Panc1 (cell line): ENCODE data around the gene BAZ2B. TPM values are rescaled to one million over a fixed set of nuclear protein-coding genes. Genes with fewer than 3 reads are reported as not detected.
A peak's percentile ranks its signal among the peaks of the same experiment; 100 is the strongest.

Source experiments
- ATAC-seq: fragments of 200-7000 bp; cut with Tn5 transposase; 2 replicates; pipeline ENCODE4 v1.9.1; 2020; ENCODE audit warnings: mild to moderate bottlenecking, moderate library complexity
- BruUV-seq: library from RNA; stranded (reverse); fragments of 400-500 nt; replicated peaks from 2 replicates; lab custom pipeline; 2021; lab: Mats Ljungman, UMichigan
- CTCF ChIA-PET: fragments of 300-600 bp; sonication (Branson Sonifier 250); formaldehyde crosslinking; loops from one replicate; lab custom pipeline; 2022; ENCODE audit warnings: antibody characterized with exemption; lab: Charles Lee
- POLR2A ChIA-PET: fragments of 300-600 bp; sonication (Branson Sonifier 250); formaldehyde crosslinking; loops from one replicate; lab custom pipeline; 2022; ENCODE audit warnings: antibody characterized with exemption; lab: Charles Lee
- DNase-seq: peaks from one replicate; pipeline ENCODE4 v3.0.0-alpha.2; 2010; ENCODE audit warnings: low read depth, low spot score
- H3K27ac ChIP-seq: 2 replicates; pipeline ENCODE4 v1.5.1; 2011; ENCODE audit warnings: mild to moderate bottlenecking, low read length, inconsistent platforms
- H3K27me3 ChIP-seq: fragments of 200-500 bp; sonication (Bioruptor generic); 2 replicates; pipeline ENCODE4 v1.6.0; 2014; ENCODE audit warnings: low read length, inconsistent platforms; ENCODE audit not compliant: control insufficient read depth, insufficient read depth
- H3K36me3 ChIP-seq: fragments of 200-500 bp; sonication (Bioruptor generic); 2 replicates; pipeline ENCODE4 v1.5.1; 2014; ENCODE audit warnings: inconsistent platforms, mild to moderate bottlenecking, low read length, moderate library complexity; ENCODE audit not compliant: control insufficient read depth, insufficient read depth
- H3K4me1 ChIP-seq: 2 replicates; pipeline ENCODE4 v1.5.1; 2011; ENCODE audit warnings: inconsistent platforms, mild to moderate bottlenecking, low read length, moderate library complexity; ENCODE audit not compliant: control insufficient read depth, insufficient read depth
- H3K4me3 ChIP-seq, 2 experiments: 2 replicates each; pipeline ENCODE4 v1.5.1; 2011 to 2012; ENCODE audit warnings: low read depth in 2 of 2, low read length in 2 of 2, mild to moderate bottlenecking in 2 of 2, inconsistent platforms in 1 of 2, moderate library complexity in 1 of 2
- H3K9me3 ChIP-seq: fragments of 200-500 bp; sonication (Bioruptor generic); 2 replicates; pipeline ENCODE4 v1.5.1; 2014; ENCODE audit warnings: low read depth, mild to moderate bottlenecking, inconsistent platforms, low read length, moderate library complexity; ENCODE audit not compliant: control insufficient read depth, insufficient read depth
- POLR2AphosphoS5 ChIP-seq: IDR thresholded peaks from 2 replicates; pipeline ENCODE4 v1.6.1; 2012; ENCODE audit warnings: mild to moderate bottlenecking, low read depth, low read length, moderate library complexity
- SIN3A ChIP-seq: IDR thresholded peaks from 2 replicates; pipeline ENCODE4 v1.6.1; 2012; ENCODE audit warnings: low read depth, mild to moderate bottlenecking, low read length, moderate library complexity, borderline replicate concordance; ENCODE audit not compliant: insufficient read depth
- TCF7L2 ChIP-seq: IDR thresholded peaks from 2 replicates; pipeline ENCODE4 v1.6.1; 2011; ENCODE audit warnings: mild to moderate bottlenecking, low read depth, low read length, inconsistent platforms
- in situ Hi-C: cut with HindIII; loops from 2 replicates; pipeline ENCODE4 v1.10.0; 2016; ENCODE audit warnings: low sequenced_read_pairs, low pct_unique_long_range_greater_than_20kb
- intact Hi-C: fragments of 100-400 bp; cut with micrococcal nuclease; formaldehyde crosslinking; loops from one replicate; pipeline ENCODE4 v1.10.0; 2022; ENCODE audit not compliant: unreplicated experiment
- total RNA-seq: library from RNA; stranded (reverse); gene quantifications from one replicate; pipeline ENCODE4 v1.2.1, GENCODE V29; 2021; ENCODE audit not compliant: unreplicated experiment
- TF ChIP-seq, protein P1 (sequence below), 2 experiments: IDR thresholded peaks; 2 replicates each; pipeline ENCODE4 v1.6.1; 2011 to 2012; ENCODE audit warnings: low read depth in 2 of 2, control low read depth in 1 of 2, low read length in 1 of 2, mild to moderate bottlenecking in 1 of 2, moderate library complexity in 1 of 2; ENCODE audit not compliant: insufficient read depth in 1 of 2
- TF ChIP-seq, protein P2 (sequence below): fragments of 450-650 bp; IDR thresholded peaks from 2 replicates; pipeline ENCODE4 v1.5.1; 2017; ENCODE audit warnings: mild to moderate bottlenecking

The BAZ2B gene
- total RNA-seq, 1 experiment from 2014 or later: 38.6 TPM

GRCh38 chr2:159553727-159554126 lies 62.6 kb downstream of the BAZ2B start:
- intact Hi-C loops (no loop called here), in situ Hi-C loops (no loop called here)
- no peak for DNase-seq
- Histone ChIP-seq H3K4me3 (no peak overlapping the region), H3K27me3 (no peaks in the 10 kb centered on the region), H3K4me1 (no peaks in the 10 kb centered on the region), H3K9me3 (no peaks in the 10 kb centered on the region), H3K27ac (no peak overlapping the region), H3K36me3 (no peaks in the 10 kb centered on the region; the same call in 1 of the 2 replicates)
- TF ChIP-seq, protein P1, sequence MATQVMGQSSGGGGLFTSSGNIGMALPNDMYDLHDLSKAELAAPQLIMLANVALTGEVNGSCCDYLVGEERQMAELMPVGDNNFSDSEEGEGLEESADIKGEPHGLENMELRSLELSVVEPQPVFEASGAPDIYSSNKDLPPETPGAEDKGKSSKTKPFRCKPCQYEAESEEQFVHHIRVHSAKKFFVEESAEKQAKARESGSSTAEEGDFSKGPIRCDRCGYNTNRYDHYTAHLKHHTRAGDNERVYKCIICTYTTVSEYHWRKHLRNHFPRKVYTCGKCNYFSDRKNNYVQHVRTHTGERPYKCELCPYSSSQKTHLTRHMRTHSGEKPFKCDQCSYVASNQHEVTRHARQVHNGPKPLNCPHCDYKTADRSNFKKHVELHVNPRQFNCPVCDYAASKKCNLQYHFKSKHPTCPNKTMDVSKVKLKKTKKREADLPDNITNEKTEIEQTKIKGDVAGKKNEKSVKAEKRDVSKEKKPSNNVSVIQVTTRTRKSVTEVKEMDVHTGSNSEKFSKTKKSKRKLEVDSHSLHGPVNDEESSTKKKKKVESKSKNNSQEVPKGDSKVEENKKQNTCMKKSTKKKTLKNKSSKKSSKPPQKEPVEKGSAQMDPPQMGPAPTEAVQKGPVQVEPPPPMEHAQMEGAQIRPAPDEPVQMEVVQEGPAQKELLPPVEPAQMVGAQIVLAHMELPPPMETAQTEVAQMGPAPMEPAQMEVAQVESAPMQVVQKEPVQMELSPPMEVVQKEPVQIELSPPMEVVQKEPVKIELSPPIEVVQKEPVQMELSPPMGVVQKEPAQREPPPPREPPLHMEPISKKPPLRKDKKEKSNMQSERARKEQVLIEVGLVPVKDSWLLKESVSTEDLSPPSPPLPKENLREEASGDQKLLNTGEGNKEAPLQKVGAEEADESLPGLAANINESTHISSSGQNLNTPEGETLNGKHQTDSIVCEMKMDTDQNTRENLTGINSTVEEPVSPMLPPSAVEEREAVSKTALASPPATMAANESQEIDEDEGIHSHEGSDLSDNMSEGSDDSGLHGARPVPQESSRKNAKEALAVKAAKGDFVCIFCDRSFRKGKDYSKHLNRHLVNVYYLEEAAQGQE (IDR thresholded peaks at IDR 0.05; ENCODE audit: insufficient read depth in 1 of 2, low read depth in 2 of 2, low read length in 1 of 2): no peak
- TF ChIP-seq, protein P2, sequence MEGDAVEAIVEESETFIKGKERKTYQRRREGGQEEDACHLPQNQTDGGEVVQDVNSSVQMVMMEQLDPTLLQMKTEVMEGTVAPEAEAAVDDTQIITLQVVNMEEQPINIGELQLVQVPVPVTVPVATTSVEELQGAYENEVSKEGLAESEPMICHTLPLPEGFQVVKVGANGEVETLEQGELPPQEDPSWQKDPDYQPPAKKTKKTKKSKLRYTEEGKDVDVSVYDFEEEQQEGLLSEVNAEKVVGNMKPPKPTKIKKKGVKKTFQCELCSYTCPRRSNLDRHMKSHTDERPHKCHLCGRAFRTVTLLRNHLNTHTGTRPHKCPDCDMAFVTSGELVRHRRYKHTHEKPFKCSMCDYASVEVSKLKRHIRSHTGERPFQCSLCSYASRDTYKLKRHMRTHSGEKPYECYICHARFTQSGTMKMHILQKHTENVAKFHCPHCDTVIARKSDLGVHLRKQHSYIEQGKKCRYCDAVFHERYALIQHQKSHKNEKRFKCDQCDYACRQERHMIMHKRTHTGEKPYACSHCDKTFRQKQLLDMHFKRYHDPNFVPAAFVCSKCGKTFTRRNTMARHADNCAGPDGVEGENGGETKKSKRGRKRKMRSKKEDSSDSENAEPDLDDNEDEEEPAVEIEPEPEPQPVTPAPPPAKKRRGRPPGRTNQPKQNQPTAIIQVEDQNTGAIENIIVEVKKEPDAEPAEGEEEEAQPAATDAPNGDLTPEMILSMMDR: no peak
- no peak for TF ChIP-seq SIN3A
- no peak for TF ChIP-seq TCF7L2
- TF ChIP-seq POLR2AphosphoS5: no peak
- ATAC-seq: no peak
- CTCF ChIA-PET: no interaction called here
- TSS peak; percentile 49 for BruUV-seq
- POLR2A ChIA-PET: no interaction called here

- no peaks in the 10 kb centered on the region; the same call in 1 of the 2 replicates for H3K4me1 ChIP-seq
- no peaks in the 10 kb centered on the region for H3K27me3 ChIP-seq
- ATAC-seq: no peak
- no peak for DNase-seq
- no peaks in the 10 kb centered on the region; the same call in 1 of the 2 replicates for H3K36me3 ChIP-seq
- no peaks in the 10 kb centered on the region for H3K9me3 ChIP-seq
- ChIA-PET CTCF (no interaction called here), POLR2A (no interaction called here)
- TF ChIP-seq, protein P2: no peak
- TF ChIP-seq, protein P1 (IDR thresholded peaks at IDR 0.05; ENCODE audit: insufficient read depth in 1 of 2, low read depth in 2 of 2, low read length in 1 of 2): no peak
- no peak for TF ChIP-seq TCF7L2
- no peak for TF ChIP-seq SIN3A
- TF ChIP-seq POLR2AphosphoS5: no peak
- in situ Hi-C loops (no loop called here), intact Hi-C loops (no loop called here)
- BruUV-seq: TSS peak; percentile 19
- no peak overlapping the region for H3K27ac ChIP-seq
- H3K4me3 ChIP-seq: no peak overlapping the region
These were observed 64.5 kb downstream of the BAZ2B start for GRCh38 chr2:159551806-159552205.
